SK-N-SH (cell line): ENCODE data around the gene SLC25A48. TPM values are rescaled to one million over a fixed set of nuclear protein-coding genes. Genes with fewer than 3 reads are reported as not detected.

Experiments
- CTCF ChIA-PET: fragments of 300-600, 350-600 bp; formaldehyde crosslinking; extraction: SDS; loops from one replicate; lab custom pipeline; 2021; lab: Yijun Ruan, JAX
- POLR2A ChIA-PET: fragments of 350-600 bp; sonication (Branson Sonifier 250); formaldehyde crosslinking; extraction: SDS; loops from one replicate; lab custom pipeline; 2020; ENCODE audit warnings: antibody characterized with exemption, inconsistent platforms; lab: Yijun Ruan, JAX
- DNase-seq: peaks from one replicate; pipeline ENCODE4 v3.0.0; 2012
- H2AFZ ChIP-seq: fragments of 200-600 bp; sonication (generic); 2 replicates; pipeline ENCODE4 v1.8.1; 2016; ENCODE audit warnings: antibody characterized with exemption, mild to moderate bottlenecking, low read depth
- H3F3A ChIP-seq: fragments of 200-600 bp; sonication (generic); replicated peaks from 2 replicates; pipeline ENCODE3; 2016; ENCODE audit warnings: antibody characterized with exemption, mild to moderate bottlenecking; ENCODE audit not compliant: insufficient read depth
- H3K27ac ChIP-seq, 2 experiments: fragments of 200-500 bp in 1 of 2; fragments of 200-600 bp in 1 of 2; sonication (Bioruptor generic) in 1 of 2; sonication (generic), shearing (Covaris generic) in 1 of 2; 2 replicates each; pipeline versions ENCODE4 v1.5.1 to v1.6.1; 2014 to 2016; ENCODE audit warnings: low read depth in 2 of 2, inconsistent platforms in 1 of 2, low read length in 1 of 2, mild to moderate bottlenecking in 1 of 2, mixed read lengths in 1 of 2
- H3K27me3 ChIP-seq: fragments of 200-600 bp; sonication (generic), shearing (Covaris generic); 2 replicates; pipeline ENCODE4 v1.6.1; 2016; ENCODE audit warnings: mixed run types; ENCODE audit not compliant: insufficient read depth
- H3K36me3 ChIP-seq, 2 experiments: fragments of 200-500 bp in 1 of 2; fragments of 200-600 bp in 1 of 2; sonication (Bioruptor generic) in 1 of 2; sonication (generic) in 1 of 2; replicated peaks in 1 of 2; 2 replicates each; pipeline versions ENCODE3 to v1.5.1; 2014 to 2016; ENCODE audit warnings: low read length in 1 of 2, mild to moderate bottlenecking in 1 of 2; ENCODE audit not compliant: insufficient read depth in 2 of 2, control insufficient read depth in 1 of 2
- H3K4me1 ChIP-seq, 2 experiments: fragments of 200-500 bp in 1 of 2; fragments of 200-600 bp in 1 of 2; sonication (Bioruptor generic) in 1 of 2; sonication (generic), shearing (Covaris generic) in 1 of 2; 2 replicates each; pipeline versions ENCODE4 v1.5.1 to v1.6.1; 2014 to 2016; ENCODE audit warnings: low read depth in 1 of 2, low read length in 1 of 2, mixed run types in 1 of 2; ENCODE audit not compliant: insufficient read depth in 2 of 2, control insufficient read depth in 1 of 2
- H3K4me2 ChIP-seq: fragments of 200-600 bp; sonication (generic), shearing (Covaris generic); 2 replicates; pipeline ENCODE4 v1.6.1; 2017; ENCODE audit warnings: mixed run types
- H3K4me3 ChIP-seq, 2 experiments: fragments of 200-500 bp in 1 of 2; fragments of 200-600 bp in 1 of 2; sonication (Bioruptor generic) in 1 of 2; sonication (generic), shearing (Covaris generic) in 1 of 2; 2 replicates each; pipeline versions ENCODE4 v1.5.1 to v1.8.1; 2014 to 2016; ENCODE audit warnings: low read depth in 2 of 2, inconsistent platforms in 1 of 2, low read length in 1 of 2, mild to moderate bottlenecking in 1 of 2, mixed read lengths in 1 of 2, moderate library complexity in 1 of 2
- H3K79me2 ChIP-seq: fragments of 200-600 bp; sonication (generic); 2 replicates; pipeline ENCODE4 v1.8.1; 2017; ENCODE audit warnings: mild to moderate bottlenecking; ENCODE audit not compliant: insufficient read depth
- H3K9ac ChIP-seq: fragments of 200-600 bp; sonication (generic); 2 replicates; pipeline ENCODE4 v1.6.1; 2017; ENCODE audit warnings: mixed run types
- H3K9me2 ChIP-seq: fragments of 200-600 bp; sonication (generic); 2 replicates; pipeline ENCODE4 v1.6.1; 2017; ENCODE audit warnings: mixed run types
- H3K9me3 ChIP-seq: fragments of 200-600 bp; sonication (generic); 2 replicates; pipeline ENCODE4 v1.6.1; 2017; ENCODE audit warnings: mixed run types, mild to moderate bottlenecking, moderate library complexity
- H4K20me1 ChIP-seq: fragments of 200-600 bp; sonication (generic); 2 replicates; pipeline ENCODE4 v1.6.1; 2017; ENCODE audit warnings: mild to moderate bottlenecking, mixed run types; ENCODE audit not compliant: insufficient read depth
- CHD2 ChIP-seq: fragments of 150-350 bp; IDR thresholded peaks from 2 replicates; pipeline ENCODE4 v1.6.1; 2018; ENCODE audit warnings: low read length; ENCODE audit not compliant: partially characterized antibody
- ELF1 ChIP-seq: IDR thresholded peaks from 2 replicates; pipeline ENCODE4 v1.4.0; 2012
- FOSL2 ChIP-seq: IDR thresholded peaks from 2 replicates; pipeline ENCODE4 v1.4.0; 2012; ENCODE audit warnings: low read depth, mild to moderate bottlenecking, moderate library complexity, borderline replicate concordance
- FOXJ3 ChIP-seq: sonication (generic); formaldehyde crosslinking; IDR thresholded peaks from 2 replicates; pipeline ENCODE4 v1.5.1; 2020; ENCODE audit warnings: mild to moderate bottlenecking, missing genetic modification reagents
- FOXM1 ChIP-seq: IDR thresholded peaks from 2 replicates; pipeline ENCODE4 v1.4.0; 2012; ENCODE audit warnings: low read depth, mild to moderate bottlenecking
- GATA2 ChIP-seq: sonication (generic); formaldehyde crosslinking; IDR thresholded peaks from 2 replicates; pipeline ENCODE4 v1.5.0; 2020; ENCODE audit warnings: mild to moderate bottlenecking, missing genetic modification reagents
- JUND ChIP-seq: IDR thresholded peaks from 2 replicates; pipeline ENCODE4 v1.4.0; 2012
- MEF2A ChIP-seq: IDR thresholded peaks from 2 replicates; pipeline ENCODE4 v1.4.0; 2012; ENCODE audit warnings: low read depth, borderline replicate concordance
- MXI1 ChIP-seq: IDR thresholded peaks from 2 replicates; pipeline ENCODE4 v1.6.1; 2012; ENCODE audit warnings: mild to moderate bottlenecking, low read depth, low read length, improper control_type of control experiment
- NFIC ChIP-seq: IDR thresholded peaks from 2 replicates; pipeline ENCODE4 v1.4.0; 2012; ENCODE audit warnings: borderline replicate concordance
- POLR2AphosphoS5 ChIP-seq: IDR thresholded peaks from 2 replicates; pipeline ENCODE4 v1.6.1; 2012; ENCODE audit warnings: low read depth, low read length
- RCOR1 ChIP-seq: fragments of 150-350 bp; IDR thresholded peaks from 2 replicates; pipeline ENCODE4 v1.6.1; 2017; ENCODE audit warnings: antibody characterized with exemption, low read length
- RFX5 ChIP-seq: IDR thresholded peaks from 2 replicates; pipeline ENCODE4 v1.6.1; 2012; ENCODE audit warnings: mild to moderate bottlenecking, improper control_type of control experiment, low read length
- SIN3A ChIP-seq: IDR thresholded peaks from 2 replicates; pipeline ENCODE4 v1.6.1; 2012; ENCODE audit warnings: low read depth, mild to moderate bottlenecking, low read length, moderate library complexity, borderline replicate concordance
- SMC3 ChIP-seq: IDR thresholded peaks from 2 replicates; pipeline ENCODE4 v1.6.1; 2012; ENCODE audit warnings: low read depth, low read length, improper control_type of control experiment
- TCF12 ChIP-seq: IDR thresholded peaks from 2 replicates; pipeline ENCODE4 v1.4.0; 2012
- TEAD4 ChIP-seq: IDR thresholded peaks from 2 replicates; pipeline ENCODE4 v1.4.0; 2012; ENCODE audit warnings: mild to moderate bottlenecking, borderline replicate concordance; ENCODE audit not compliant: insufficient read depth
- YY1 ChIP-seq: IDR thresholded peaks from 2 replicates; pipeline ENCODE4 v1.4.0; 2012; ENCODE audit warnings: low read depth, mild to moderate bottlenecking
- WGBS: methylation state at CpG from one replicate; pipeline ENCODE4 v1.1.6; 2017; ENCODE audit warnings: low lambda C conversion rate; 5-methylcytosine and 5-hydroxymethylcytosine counted together
- polyA plus RNA-seq, 3 experiments: library from polyadenylated mRNA; depleted of rRNA; stranded (reverse); fragments of >200 nt; gene quantifications; 2 replicates each; pipeline ENCODE4 v1.2.3, GENCODE V29; 2012
- TF ChIP-seq, protein P1 (sequence below): IDR thresholded peaks from 2 replicates; pipeline ENCODE4 v1.4.0; 2012; ENCODE audit warnings: low read depth
- TF ChIP-seq, protein P2 (sequence below): fragments of 200-600 bp; sonication (generic); IDR thresholded peaks from 2 replicates; pipeline ENCODE4 v1.6.1; 2017; ENCODE audit warnings: antibody characterized with exemption, mild to moderate bottlenecking, moderate library complexity
- TF ChIP-seq, protein P3 (sequence below): IDR thresholded peaks from 2 replicates; pipeline ENCODE4 v1.4.0; 2012; ENCODE audit warnings: low read depth, borderline replicate concordance

SLC25A48 gene
- polyA plus RNA-seq, 1 of the 3 experiments (the other 2 are of a cell fraction), result 0.23 TPM

DNA sequence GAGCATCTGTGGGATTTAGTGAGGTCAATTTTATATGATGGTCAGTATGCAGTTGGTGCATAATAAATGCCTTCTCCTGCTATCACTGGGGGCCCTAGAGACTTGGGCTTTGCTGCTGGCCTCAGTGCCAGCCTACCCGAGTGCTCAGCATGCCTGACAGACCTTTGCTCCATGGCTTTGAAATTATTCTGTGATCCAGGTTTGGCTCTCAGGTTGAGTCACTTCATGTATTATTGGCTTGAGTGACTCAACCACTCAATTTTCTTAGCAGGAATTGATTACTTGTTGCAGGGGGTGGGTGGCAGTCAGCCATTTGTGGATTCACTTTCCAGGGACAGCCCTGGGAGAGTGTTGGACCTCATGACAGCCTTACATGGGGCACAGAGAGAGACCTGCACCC lies 13.5 kb downstream of the SLC25A48 start:
- POLR2A ChIA-PET, result no interaction called here
- Histone ChIP-seq H3K9me2 (no peaks in the 10 kb centered on the region), H3K36me3 (no peaks in the 10 kb centered on the region)
- TF ChIP-seq FOXJ3 (CRISPR knock-in tag), result no peak
- TF ChIP-seq RCOR1, result no peak
- TF ChIP-seq FOSL2, result no peak
- no peak for TF ChIP-seq SMC3
- no peak for TF ChIP-seq YY1
- no peak for TF ChIP-seq NFIC
- no peak for TF ChIP-seq TCF12
- no peak for TF ChIP-seq POLR2AphosphoS5
- TF ChIP-seq FOXM1, result no peak
- TF ChIP-seq MXI1, result no peak
- no peak for TF ChIP-seq ELF1
- TF ChIP-seq, all 33 proteins: peak for 0
- no peak for DNase-seq
- no peaks in the 10 kb centered on the region for H3K4me1 ChIP-seq
- H3K79me2 ChIP-seq, result no peaks in the 10 kb centered on the region
- no peak overlapping the region for H3K4me2 ChIP-seq
- H3K9me3 ChIP-seq, result no peaks in the 10 kb centered on the region
- H4K20me1 ChIP-seq, result no peaks in the 10 kb centered on the region
- 20% methylated on average over 1 of the region's 1 CpG for WGBS
- H2AFZ ChIP-seq, result no peak overlapping the region
- no peak overlapping the region for H3K27ac ChIP-seq
- H3F3A ChIP-seq, result no peaks in the 10 kb centered on the region
- H3K4me3 ChIP-seq, result no peak overlapping the region
- H3K27me3 ChIP-seq, result 0 out of 2 replicates have a peak, but pooled peaks cover 4% of the 10 kb centered on the region
- H3K9ac ChIP-seq, result no peak overlapping the region
- CTCF ChIA-PET, result interaction anchor here (1.3 to 1.6 kb wide), 2 partner anchors 364 to 382 kb away, joined by 3 to 7 read pairs; no protein-coding TSS in a partner anchor

DNA sequence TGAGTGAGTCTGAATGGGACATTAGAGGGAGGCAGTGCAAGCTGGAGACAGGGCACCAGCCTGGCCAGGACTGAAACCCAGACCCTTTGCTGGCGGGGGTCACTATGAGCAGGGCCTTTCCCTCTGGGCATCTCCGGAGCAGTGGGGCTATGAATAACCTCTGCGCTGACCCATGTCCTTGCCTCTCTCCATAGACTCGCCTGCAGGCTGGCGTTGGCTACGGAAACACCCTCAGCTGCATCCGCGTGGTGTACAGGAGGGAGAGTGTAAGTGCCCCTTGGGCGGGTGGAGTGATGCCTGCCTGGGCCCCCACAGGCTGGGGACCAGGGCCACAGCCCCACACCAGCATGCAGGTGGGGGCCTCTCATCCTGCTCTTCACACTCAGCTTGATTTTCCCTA lies 15.8 kb downstream of the SLC25A48 start:
- WGBS, result 20% methylated on average over 1 of the region's 9 CpGs
- no peak overlapping the region for H3K27ac ChIP-seq
- no peak overlapping the region for H3K4me3 ChIP-seq
- H3K27me3 ChIP-seq, result 0 out of 2 replicates have a peak, but pooled peaks cover 4% of the 10 kb centered on the region
- DNase-seq, result no peak
- no peaks in the 10 kb centered on the region for H3F3A ChIP-seq
- no peaks in the 10 kb centered on the region for H3K79me2 ChIP-seq
- no peak overlapping the region for H3K9ac ChIP-seq
- no peaks in the 10 kb centered on the region for H3K4me1 ChIP-seq
- no peaks in the 10 kb centered on the region for H3K9me3 ChIP-seq
- no peak overlapping the region for H3K4me2 ChIP-seq
- no peaks in the 10 kb centered on the region for H3K36me3 ChIP-seq
- ChIA-PET POLR2A (no interaction called here), CTCF (no interaction called here)
- no peaks in the 10 kb centered on the region for H4K20me1 ChIP-seq
- no peaks in the 10 kb centered on the region for H3K9me2 ChIP-seq
- TF ChIP-seq TCF12 (no peak), SMC3 (no peak), YY1 (no peak), CHD2 (no peak), TEAD4 (no peak), FOXJ3 (CRISPR knock-in tag) (no peak), JUND (no peak), RFX5 (no peak), SIN3A (no peak), MEF2A (no peak), GATA2 (CRISPR knock-in tag) (no peak), FOXM1 (no peak), FOSL2 (no peak)
- TF ChIP-seq, protein P1, sequence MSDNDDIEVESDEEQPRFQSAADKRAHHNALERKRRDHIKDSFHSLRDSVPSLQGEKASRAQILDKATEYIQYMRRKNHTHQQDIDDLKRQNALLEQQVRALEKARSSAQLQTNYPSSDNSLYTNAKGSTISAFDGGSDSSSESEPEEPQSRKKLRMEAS, result no peak
- TF ChIP-seq, protein P2, sequence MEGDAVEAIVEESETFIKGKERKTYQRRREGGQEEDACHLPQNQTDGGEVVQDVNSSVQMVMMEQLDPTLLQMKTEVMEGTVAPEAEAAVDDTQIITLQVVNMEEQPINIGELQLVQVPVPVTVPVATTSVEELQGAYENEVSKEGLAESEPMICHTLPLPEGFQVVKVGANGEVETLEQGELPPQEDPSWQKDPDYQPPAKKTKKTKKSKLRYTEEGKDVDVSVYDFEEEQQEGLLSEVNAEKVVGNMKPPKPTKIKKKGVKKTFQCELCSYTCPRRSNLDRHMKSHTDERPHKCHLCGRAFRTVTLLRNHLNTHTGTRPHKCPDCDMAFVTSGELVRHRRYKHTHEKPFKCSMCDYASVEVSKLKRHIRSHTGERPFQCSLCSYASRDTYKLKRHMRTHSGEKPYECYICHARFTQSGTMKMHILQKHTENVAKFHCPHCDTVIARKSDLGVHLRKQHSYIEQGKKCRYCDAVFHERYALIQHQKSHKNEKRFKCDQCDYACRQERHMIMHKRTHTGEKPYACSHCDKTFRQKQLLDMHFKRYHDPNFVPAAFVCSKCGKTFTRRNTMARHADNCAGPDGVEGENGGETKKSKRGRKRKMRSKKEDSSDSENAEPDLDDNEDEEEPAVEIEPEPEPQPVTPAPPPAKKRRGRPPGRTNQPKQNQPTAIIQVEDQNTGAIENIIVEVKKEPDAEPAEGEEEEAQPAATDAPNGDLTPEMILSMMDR, result no peak
- TF ChIP-seq, protein P3, sequence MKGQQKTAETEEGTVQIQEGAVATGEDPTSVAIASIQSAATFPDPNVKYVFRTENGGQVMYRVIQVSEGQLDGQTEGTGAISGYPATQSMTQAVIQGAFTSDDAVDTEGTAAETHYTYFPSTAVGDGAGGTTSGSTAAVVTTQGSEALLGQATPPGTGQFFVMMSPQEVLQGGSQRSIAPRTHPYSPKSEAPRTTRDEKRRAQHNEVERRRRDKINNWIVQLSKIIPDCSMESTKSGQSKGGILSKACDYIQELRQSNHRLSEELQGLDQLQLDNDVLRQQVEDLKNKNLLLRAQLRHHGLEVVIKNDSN, result no peak
- H2AFZ ChIP-seq, result no peak overlapping the region
